CD4-positive, alpha-beta T cell treated with Interleukin-6 at 100 ng/mL for 8 hours (primary cell): Measurements from ENCODE around the gene SOS1.
A peak's percentile ranks its signal among the peaks of the same experiment; 100 is the strongest.
"Not testable (repeated sequence)": the region's sequence is repeated elsewhere in the genome, so short reads cannot be mapped to it uniquely, and the experiment has no call there.

Experiments
- DNase-seq: peaks from one replicate; pipeline ENCODE4 v3.0.0-alpha.2; 2020; ENCODE audit warnings: mixed read lengths, low spot score

The SOS1 gene

GRCh38 chr2:39120771-39121522 is at the start of gene SOS1:
SOS1 (minus strand) TSS chr2:39121051; CDS start chr2:39120422, 629 bp downstream.
- peak; percentile 93 for DNase-seq

GRCh38 chr2:39164089-39164488 is 43.2 kb upstream of the SOS1 start:
- DNase-seq: no peak

- DNase-seq: no peak
These were observed 40.1 kb upstream of the SOS1 start for GRCh38 chr2:39160982-39161381.

- DNase-seq: no peak
These were observed 38.4 kb upstream of the SOS1 start for GRCh38 chr2:39159283-39159682.

GRCh38 chr2:39158351-39158750 is 37.5 kb upstream of the SOS1 start:
- no peak for DNase-seq

- DNase-seq: no peak
These were observed 36.0 kb upstream of the SOS1 start for GRCh38 chr2:39156846-39157245.

GRCh38 chr2:39156107-39156506 is 35.3 kb upstream of the SOS1 start:
- DNase-seq: no peak

- not testable (repeated sequence) for DNase-seq
These were observed 34.7 kb upstream of the SOS1 start for GRCh38 chr2:39155573-39155972.

- DNase-seq: no peak
These were observed 34.1 kb upstream of the SOS1 start for GRCh38 chr2:39154944-39155343.

- DNase-seq: no peak
These were observed 32.5 kb upstream of the SOS1 start for GRCh38 chr2:39153312-39153711.

- DNase-seq: no peak
These were observed 31.7 kb upstream of the SOS1 start for GRCh38 chr2:39152504-39152903.

GRCh38 chr2:39150890-39151497 is 30.1 kb upstream of the SOS1 start:
- DNase-seq: no peak

GRCh38 chr2:39150102-39150562 is 29.3 kb upstream of the SOS1 start:
- no peak for DNase-seq

- DNase-seq: no peak
These were observed 25.8 kb upstream of the SOS1 start for GRCh38 chr2:39146630-39147029.

GRCh38 chr2:39145906-39146421 is 25.1 kb upstream of the SOS1 start:
- no peak for DNase-seq

GRCh38 chr2:39144416-39144815 is 23.6 kb upstream of the SOS1 start:
- no peak for DNase-seq

GRCh38 chr2:39142904-39143605 is 22.2 kb upstream of the SOS1 start:
- no peak for DNase-seq

GRCh38 chr2:39141334-39142271 is 20.8 kb upstream of the SOS1 start:
- DNase-seq: peak; percentile 43

GRCh38 chr2:39140948-39141333 is 20.1 kb upstream of the SOS1 start:
- not testable (repeated sequence) for DNase-seq

GRCh38 chr2:39140322-39140847 is 19.5 kb upstream of the SOS1 start:
- no peak for DNase-seq

GRCh38 chr2:39139511-39140237 is 18.8 kb upstream of the SOS1 start:
- no peak for DNase-seq
